B cell (primary cell): Measurements from ENCODE around the gene ORC5.

Experiments used
- EZH2 ChIP-seq: IDR thresholded peaks from 2 replicates; pipeline ENCODE4 v1.6.1; 2012; ENCODE audit warnings: borderline replicate concordance, low read depth, mild to moderate bottlenecking, moderate library complexity, low read length; ENCODE audit not compliant: insufficient read depth, poor library complexity, severe bottlenecking
- TF ChIP-seq, protein P1 (sequence below): fragments of 200-600 bp; IDR thresholded peaks from one replicate; pipeline ENCODE4 v1.8.0; 2022; ENCODE audit warnings: antibody characterized with exemption, mild to moderate bottlenecking

DNA sequence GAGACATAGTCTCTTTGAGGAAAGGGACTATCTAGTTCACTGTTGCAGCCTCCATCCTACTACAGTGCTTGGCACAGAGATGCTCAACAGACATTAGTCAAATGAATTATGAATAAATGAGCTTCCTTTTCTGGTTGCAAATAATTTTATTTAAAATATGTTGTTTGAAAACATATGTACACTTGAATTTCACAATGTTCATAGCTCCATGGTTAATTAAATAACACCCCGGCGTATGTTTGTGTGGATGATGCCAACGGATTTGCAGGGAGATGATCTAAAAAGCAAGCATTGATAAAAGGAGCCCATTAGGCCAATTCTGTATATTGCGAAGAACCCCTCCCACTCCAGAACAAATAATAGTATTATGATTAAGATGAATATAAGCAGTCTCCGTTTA is 47.8 kb upstream of the ORC5 start:
- TF ChIP-seq, protein P1, sequence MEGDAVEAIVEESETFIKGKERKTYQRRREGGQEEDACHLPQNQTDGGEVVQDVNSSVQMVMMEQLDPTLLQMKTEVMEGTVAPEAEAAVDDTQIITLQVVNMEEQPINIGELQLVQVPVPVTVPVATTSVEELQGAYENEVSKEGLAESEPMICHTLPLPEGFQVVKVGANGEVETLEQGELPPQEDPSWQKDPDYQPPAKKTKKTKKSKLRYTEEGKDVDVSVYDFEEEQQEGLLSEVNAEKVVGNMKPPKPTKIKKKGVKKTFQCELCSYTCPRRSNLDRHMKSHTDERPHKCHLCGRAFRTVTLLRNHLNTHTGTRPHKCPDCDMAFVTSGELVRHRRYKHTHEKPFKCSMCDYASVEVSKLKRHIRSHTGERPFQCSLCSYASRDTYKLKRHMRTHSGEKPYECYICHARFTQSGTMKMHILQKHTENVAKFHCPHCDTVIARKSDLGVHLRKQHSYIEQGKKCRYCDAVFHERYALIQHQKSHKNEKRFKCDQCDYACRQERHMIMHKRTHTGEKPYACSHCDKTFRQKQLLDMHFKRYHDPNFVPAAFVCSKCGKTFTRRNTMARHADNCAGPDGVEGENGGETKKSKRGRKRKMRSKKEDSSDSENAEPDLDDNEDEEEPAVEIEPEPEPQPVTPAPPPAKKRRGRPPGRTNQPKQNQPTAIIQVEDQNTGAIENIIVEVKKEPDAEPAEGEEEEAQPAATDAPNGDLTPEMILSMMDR = no peak
- TF ChIP-seq EZH2 = no peak
